Panc1 (cell line): ENCODE results near the gene OSTF1. TPM values are rescaled to one million over a fixed set of nuclear protein-coding genes. Genes with fewer than 3 reads are reported as not detected.

Experiments
- ATAC-seq: fragments of 200-7000 bp; cut with Tn5 transposase; 2 replicates; pipeline ENCODE4 v1.9.1; 2020; ENCODE audit warnings: mild to moderate bottlenecking, moderate library complexity
- BruUV-seq: library from RNA; stranded (reverse); fragments of 400-500 nt; replicated peaks from 2 replicates; lab custom pipeline; 2021; lab: Mats Ljungman, UMichigan
- CTCF ChIA-PET: fragments of 300-600 bp; sonication (Branson Sonifier 250); formaldehyde crosslinking; loops from one replicate; lab custom pipeline; 2022; ENCODE audit warnings: antibody characterized with exemption; lab: Charles Lee
- POLR2A ChIA-PET: fragments of 300-600 bp; sonication (Branson Sonifier 250); formaldehyde crosslinking; loops from one replicate; lab custom pipeline; 2022; ENCODE audit warnings: antibody characterized with exemption; lab: Charles Lee
- DNase-seq: peaks from one replicate; pipeline ENCODE4 v3.0.0-alpha.2; 2010; ENCODE audit warnings: low read depth, low spot score
- H3K27ac ChIP-seq: 2 replicates; pipeline ENCODE4 v1.5.1; 2011; ENCODE audit warnings: mild to moderate bottlenecking, low read length, inconsistent platforms
- H3K27me3 ChIP-seq: fragments of 200-500 bp; sonication (Bioruptor generic); 2 replicates; pipeline ENCODE4 v1.6.0; 2014; ENCODE audit warnings: low read length, inconsistent platforms; ENCODE audit not compliant: control insufficient read depth, insufficient read depth
- H3K36me3 ChIP-seq: fragments of 200-500 bp; sonication (Bioruptor generic); 2 replicates; pipeline ENCODE4 v1.5.1; 2014; ENCODE audit warnings: inconsistent platforms, mild to moderate bottlenecking, low read length, moderate library complexity; ENCODE audit not compliant: control insufficient read depth, insufficient read depth
- H3K4me1 ChIP-seq: 2 replicates; pipeline ENCODE4 v1.5.1; 2011; ENCODE audit warnings: inconsistent platforms, mild to moderate bottlenecking, low read length, moderate library complexity; ENCODE audit not compliant: control insufficient read depth, insufficient read depth
- H3K4me3 ChIP-seq, 2 experiments: 2 replicates each; pipeline ENCODE4 v1.5.1; 2011 to 2012; ENCODE audit warnings: low read depth in 2 of 2, low read length in 2 of 2, mild to moderate bottlenecking in 2 of 2, inconsistent platforms in 1 of 2, moderate library complexity in 1 of 2
- H3K9me3 ChIP-seq: fragments of 200-500 bp; sonication (Bioruptor generic); 2 replicates; pipeline ENCODE4 v1.5.1; 2014; ENCODE audit warnings: low read depth, mild to moderate bottlenecking, inconsistent platforms, low read length, moderate library complexity; ENCODE audit not compliant: control insufficient read depth, insufficient read depth
- CTCF ChIP-seq: fragments of 450-650 bp; IDR thresholded peaks from 2 replicates; pipeline ENCODE4 v1.5.1; 2017; ENCODE audit warnings: mild to moderate bottlenecking
- POLR2AphosphoS5 ChIP-seq: IDR thresholded peaks from 2 replicates; pipeline ENCODE4 v1.6.1; 2012; ENCODE audit warnings: mild to moderate bottlenecking, low read depth, low read length, moderate library complexity
- SIN3A ChIP-seq: IDR thresholded peaks from 2 replicates; pipeline ENCODE4 v1.6.1; 2012; ENCODE audit warnings: low read depth, mild to moderate bottlenecking, low read length, moderate library complexity, borderline replicate concordance; ENCODE audit not compliant: insufficient read depth
- TCF7L2 ChIP-seq: IDR thresholded peaks from 2 replicates; pipeline ENCODE4 v1.6.1; 2011; ENCODE audit warnings: mild to moderate bottlenecking, low read depth, low read length, inconsistent platforms
- in situ Hi-C: cut with HindIII; loops from 2 replicates; pipeline ENCODE4 v1.10.0; 2016; ENCODE audit warnings: low sequenced_read_pairs, low pct_unique_long_range_greater_than_20kb
- intact Hi-C: fragments of 100-400 bp; cut with micrococcal nuclease; formaldehyde crosslinking; loops from one replicate; pipeline ENCODE4 v1.10.0; 2022; ENCODE audit not compliant: unreplicated experiment
- total RNA-seq: library from RNA; stranded (reverse); gene quantifications from one replicate; pipeline ENCODE4 v1.2.1, GENCODE V29; 2021; ENCODE audit not compliant: unreplicated experiment
- TF ChIP-seq, protein P1 (sequence below), 2 experiments: IDR thresholded peaks; 2 replicates each; pipeline ENCODE4 v1.6.1; 2011 to 2012; ENCODE audit warnings: low read depth in 2 of 2, control low read depth in 1 of 2, low read length in 1 of 2, mild to moderate bottlenecking in 1 of 2, moderate library complexity in 1 of 2; ENCODE audit not compliant: insufficient read depth in 1 of 2

The OSTF1 gene
- total RNA-seq, 1 experiment from 2014 or later: 24.6 TPM

- no peaks in the 10 kb centered on the region for H3K36me3 ChIP-seq
- ATAC-seq (no peak), DNase-seq (no peak)
- no peak overlapping the region for H3K27ac ChIP-seq
- intact Hi-C loops (no loop called here), in situ Hi-C loops (no loop called here)
- no peak overlapping the region for H3K4me3 ChIP-seq
- H3K4me1 ChIP-seq: no peaks in the 10 kb centered on the region
- TF ChIP-seq, protein P1, sequence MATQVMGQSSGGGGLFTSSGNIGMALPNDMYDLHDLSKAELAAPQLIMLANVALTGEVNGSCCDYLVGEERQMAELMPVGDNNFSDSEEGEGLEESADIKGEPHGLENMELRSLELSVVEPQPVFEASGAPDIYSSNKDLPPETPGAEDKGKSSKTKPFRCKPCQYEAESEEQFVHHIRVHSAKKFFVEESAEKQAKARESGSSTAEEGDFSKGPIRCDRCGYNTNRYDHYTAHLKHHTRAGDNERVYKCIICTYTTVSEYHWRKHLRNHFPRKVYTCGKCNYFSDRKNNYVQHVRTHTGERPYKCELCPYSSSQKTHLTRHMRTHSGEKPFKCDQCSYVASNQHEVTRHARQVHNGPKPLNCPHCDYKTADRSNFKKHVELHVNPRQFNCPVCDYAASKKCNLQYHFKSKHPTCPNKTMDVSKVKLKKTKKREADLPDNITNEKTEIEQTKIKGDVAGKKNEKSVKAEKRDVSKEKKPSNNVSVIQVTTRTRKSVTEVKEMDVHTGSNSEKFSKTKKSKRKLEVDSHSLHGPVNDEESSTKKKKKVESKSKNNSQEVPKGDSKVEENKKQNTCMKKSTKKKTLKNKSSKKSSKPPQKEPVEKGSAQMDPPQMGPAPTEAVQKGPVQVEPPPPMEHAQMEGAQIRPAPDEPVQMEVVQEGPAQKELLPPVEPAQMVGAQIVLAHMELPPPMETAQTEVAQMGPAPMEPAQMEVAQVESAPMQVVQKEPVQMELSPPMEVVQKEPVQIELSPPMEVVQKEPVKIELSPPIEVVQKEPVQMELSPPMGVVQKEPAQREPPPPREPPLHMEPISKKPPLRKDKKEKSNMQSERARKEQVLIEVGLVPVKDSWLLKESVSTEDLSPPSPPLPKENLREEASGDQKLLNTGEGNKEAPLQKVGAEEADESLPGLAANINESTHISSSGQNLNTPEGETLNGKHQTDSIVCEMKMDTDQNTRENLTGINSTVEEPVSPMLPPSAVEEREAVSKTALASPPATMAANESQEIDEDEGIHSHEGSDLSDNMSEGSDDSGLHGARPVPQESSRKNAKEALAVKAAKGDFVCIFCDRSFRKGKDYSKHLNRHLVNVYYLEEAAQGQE (IDR thresholded peaks at IDR 0.05; ENCODE audit: insufficient read depth in 1 of 2, low read depth in 2 of 2, low read length in 1 of 2): no peak
- no peak for TF ChIP-seq TCF7L2
- no peaks in the 10 kb centered on the region for H3K9me3 ChIP-seq
- no TSS peak for BruUV-seq
- CTCF ChIA-PET: no interaction called here
- POLR2A ChIA-PET: no interaction called here
- no peaks in the 10 kb centered on the region for H3K27me3 ChIP-seq
Observed at GRCh38 chr9:75039801-75040200, 48.5 kb upstream of the OSTF1 start.

DNA sequence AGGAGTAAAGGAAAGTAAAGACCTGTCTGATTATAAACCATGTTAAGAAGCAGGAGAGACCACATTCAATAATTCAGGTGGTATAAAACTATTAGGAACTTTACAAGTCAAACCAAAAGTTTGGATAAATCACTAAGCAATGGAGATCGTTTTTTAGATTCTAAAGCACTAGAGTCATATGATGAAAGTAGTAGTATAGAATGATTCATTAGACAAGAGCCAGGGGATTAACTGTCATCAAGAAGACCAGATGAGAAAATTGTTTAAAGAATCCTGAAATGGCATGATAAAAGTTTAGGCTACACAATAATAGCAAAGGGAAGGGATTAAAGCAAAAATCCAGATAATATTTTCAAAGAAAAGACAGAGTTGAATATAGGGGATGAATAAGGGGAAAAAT, 47.3 kb upstream of the OSTF1 start:
- Histone ChIP-seq H3K4me1 (no peaks in the 10 kb centered on the region), H3K27me3 (no peaks in the 10 kb centered on the region), H3K27ac (no peak overlapping the region), H3K4me3 (no peak overlapping the region), H3K9me3 (no peaks in the 10 kb centered on the region), H3K36me3 (no peaks in the 10 kb centered on the region)
- in situ Hi-C loops (no loop called here), intact Hi-C loops (no loop called here)
- no peak for DNase-seq
- no peak for TF ChIP-seq TCF7L2
- TF ChIP-seq POLR2AphosphoS5: no peak
- TF ChIP-seq, protein P1 (IDR thresholded peaks at IDR 0.05; ENCODE audit: insufficient read depth in 1 of 2, low read depth in 2 of 2, low read length in 1 of 2): no peak
- no peak for TF ChIP-seq SIN3A
- TF ChIP-seq CTCF: no peak
- ChIA-PET CTCF (no interaction called here), POLR2A (no interaction called here)
- BruUV-seq: no TSS peak
- ATAC-seq: no peak
